SK-N-DZ (cell line): Measurements from ENCODE around the gene SIM2.

Experiments
- DNase-seq: peaks from one replicate; pipeline ENCODE4 v3.0.0-alpha.2; 2015; ENCODE audit warnings: low spot score

SIM2 gene

DNA sequence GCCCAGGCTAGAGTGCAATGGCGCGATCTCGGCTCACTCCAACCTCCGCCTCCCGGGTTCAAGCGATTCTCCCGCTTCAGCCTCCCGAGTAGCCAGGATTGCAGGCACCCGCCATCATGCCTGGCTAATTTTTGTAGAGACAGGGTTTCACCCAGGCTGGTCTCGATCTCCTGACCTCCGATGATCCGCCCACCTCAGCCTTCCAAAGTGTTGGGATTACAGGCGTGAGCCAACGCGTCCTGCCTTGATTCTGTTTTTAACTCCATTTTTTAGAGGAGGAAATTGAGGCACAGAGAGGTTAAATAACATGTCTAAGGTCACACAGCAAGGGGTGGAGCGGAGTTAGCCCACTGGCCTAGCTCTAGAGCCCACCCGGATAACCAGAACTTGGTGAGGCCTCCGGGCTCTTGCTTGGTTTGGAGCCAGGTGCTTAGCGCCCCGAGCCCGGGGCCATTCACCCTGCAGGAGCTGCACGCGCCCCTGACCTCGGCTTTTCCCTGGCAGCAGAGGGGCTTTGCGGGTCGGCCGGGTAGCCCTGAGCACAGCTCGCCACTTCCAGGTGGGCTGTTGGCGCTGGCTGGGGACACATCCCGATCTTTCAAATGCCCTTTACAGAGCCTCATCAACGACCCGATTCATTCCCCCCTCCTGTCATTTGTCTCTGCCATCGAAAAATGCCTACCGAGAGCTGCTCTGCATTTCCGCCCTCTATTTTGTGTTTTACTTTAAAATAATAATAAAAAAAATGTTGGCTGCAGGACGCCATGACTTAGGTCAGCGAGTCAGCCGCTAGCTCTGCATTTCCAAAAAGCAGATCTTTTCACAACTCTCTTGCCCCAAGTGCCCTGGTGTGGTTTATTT is 11.2 kb downstream of the SIM2 start:
- DNase-seq, result no peak

DNA sequence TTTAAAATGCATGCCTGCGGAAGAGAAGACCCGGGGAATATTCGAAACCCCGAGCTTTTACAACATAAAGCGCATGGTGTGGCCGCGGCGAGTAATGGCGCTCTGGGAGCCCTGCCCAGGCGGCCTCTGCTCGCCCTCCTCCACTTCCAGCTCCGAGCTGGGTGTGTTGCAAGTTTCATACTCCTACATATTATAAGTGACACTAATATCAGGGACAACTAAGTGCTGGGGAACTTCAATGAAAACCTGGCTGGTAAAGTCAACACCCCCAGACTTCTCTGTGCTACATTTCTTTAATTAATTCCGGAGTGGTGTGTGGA is 11.8 kb downstream of the SIM2 start:
- no peak for DNase-seq

DNA sequence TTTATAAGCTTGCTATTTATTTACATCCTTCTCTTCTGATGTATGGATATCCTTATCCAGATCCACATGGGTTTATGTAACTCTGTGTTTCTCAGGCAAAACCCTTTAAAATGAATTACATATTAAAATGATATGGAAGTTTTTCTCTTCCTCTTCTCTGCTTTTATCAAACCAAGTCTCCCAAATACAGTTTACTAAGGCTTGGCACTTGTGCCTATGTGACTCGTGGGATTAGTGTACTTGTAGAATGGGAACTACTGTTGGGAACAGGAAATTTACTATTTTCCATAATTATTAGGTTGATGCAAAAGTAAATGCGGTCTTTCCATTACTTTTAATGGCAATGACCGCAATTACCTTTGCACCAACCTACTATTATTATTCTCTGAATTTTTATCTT is 14.8 kb downstream of the SIM2 start:
- no peak for DNase-seq

DNA sequence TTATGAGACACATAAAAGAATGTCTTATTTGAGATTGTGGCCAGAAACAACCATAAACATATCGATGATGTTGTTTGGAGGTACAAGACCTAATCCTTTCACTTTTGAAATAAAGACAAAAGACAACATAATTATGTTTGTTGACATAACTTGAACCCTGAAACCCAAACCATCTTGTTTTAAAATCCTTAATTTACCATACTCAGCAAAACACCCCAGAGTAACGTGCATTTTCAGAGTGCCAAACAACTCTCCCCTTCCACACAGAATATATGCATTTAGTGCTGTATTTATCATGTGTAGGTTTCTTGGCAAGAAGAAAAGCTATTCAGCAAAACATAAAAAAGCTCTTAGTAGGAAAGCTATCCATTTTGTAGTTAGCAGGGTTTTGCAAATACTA is 17.5 kb downstream of the SIM2 start:
- DNase-seq, result no peak

DNA sequence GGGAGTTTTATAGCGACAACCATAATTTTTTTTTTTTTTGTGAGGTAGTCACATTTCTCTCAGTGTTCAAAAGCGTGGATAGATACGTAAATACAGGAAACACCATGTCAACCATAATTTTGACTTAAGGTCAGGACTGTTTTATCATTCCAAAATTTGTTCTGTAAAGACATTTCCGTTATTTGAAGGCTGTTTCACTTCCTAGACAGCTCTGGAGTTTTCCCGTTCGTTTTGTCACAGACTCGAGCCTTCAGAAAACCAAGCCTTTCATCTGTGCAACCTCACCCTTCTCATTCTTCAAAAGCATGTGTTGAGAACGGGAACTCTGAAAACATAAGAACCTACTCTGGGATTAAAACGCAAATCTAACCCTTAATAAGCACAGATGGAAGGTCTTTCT is 17.9 kb downstream of the SIM2 start:
- no peak for DNase-seq

DNA sequence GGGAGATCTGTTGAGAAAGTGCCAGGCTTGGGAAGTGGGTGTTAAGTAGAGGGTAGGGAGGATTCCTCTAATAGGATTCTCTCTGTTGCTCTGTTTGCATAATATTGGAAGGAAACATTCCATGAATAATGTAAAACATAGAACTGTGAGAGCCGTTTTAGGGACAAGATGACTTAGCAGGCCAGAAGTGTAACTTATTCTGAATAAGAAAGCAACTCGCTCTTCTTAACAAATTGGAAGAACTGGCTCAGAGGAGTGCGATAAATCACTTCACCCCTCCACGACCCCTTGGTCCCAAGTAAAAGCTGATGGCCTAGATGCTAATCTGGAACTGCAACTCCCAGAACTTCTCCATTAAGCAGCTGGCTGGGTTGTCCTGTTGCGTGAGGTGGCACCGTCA is 19.1 kb downstream of the SIM2 start:
- DNase-seq, result no peak

DNA sequence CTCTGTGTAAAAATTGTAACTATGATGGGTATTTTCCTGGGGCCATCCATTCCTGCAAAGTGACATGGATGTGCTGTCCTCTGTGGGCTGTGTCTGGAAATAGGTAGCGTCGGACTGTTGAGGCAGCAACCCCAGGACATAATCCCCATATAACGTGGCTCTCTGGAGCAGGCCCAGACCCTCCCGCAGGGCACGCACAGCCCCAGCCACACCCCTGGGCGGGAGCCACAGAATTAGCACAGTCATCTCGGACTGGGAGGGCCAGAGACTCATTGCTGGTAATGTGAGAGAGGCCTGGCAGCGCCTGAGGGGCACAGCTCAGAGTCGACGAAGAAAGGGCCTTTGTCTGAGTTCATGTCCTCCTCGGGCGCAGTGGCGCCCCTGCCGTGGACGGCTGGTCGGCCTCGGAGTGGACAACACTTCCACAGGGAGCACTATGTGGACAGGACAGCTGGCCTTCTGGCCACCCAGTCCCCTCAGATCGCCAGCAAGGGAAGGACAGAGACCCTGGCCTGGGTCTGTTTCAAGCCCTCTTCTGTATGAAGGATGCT is 20.1 kb downstream of the SIM2 start:
- DNase-seq, result no peak

DNA sequence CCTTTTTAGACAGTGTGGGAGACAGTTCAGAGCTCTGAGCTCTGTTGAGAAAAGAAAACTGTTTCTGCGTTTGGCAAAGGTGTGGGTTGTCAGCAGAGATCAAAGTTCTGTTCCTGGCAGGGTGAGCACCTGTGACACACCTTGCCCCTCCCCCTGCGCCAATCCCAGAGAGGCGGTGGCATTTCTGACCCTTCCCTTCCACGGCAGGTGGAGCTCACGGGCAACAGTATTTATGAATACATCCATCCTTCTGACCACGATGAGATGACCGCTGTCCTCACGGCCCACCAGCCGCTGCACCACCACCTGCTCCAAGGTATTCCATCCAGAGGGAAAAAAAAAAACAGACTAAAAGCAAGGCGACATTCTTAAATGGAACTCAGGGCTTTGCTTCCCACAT is 20.7 kb downstream of the SIM2 start:
- no peak for DNase-seq

DNA sequence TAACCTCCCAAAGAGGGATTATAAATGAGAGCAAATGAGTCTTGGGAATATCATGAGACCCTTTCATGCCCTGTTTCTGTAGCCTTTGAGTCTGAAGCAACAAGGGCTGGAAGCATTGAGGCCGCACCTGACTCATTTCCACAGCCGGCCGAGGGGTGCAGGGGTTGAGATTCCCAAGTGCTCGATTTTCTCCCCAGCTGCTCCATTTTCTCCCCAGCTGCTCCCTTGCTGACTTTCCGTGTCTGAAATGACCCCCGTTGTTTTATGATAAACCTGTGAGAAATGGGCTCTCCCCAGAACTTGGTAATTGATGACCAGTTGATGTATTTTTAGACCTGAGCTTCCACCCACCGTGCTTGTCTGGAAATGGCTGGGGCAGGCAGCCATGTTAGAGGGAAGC is 22.9 kb downstream of the SIM2 start:
- no peak for DNase-seq

DNA sequence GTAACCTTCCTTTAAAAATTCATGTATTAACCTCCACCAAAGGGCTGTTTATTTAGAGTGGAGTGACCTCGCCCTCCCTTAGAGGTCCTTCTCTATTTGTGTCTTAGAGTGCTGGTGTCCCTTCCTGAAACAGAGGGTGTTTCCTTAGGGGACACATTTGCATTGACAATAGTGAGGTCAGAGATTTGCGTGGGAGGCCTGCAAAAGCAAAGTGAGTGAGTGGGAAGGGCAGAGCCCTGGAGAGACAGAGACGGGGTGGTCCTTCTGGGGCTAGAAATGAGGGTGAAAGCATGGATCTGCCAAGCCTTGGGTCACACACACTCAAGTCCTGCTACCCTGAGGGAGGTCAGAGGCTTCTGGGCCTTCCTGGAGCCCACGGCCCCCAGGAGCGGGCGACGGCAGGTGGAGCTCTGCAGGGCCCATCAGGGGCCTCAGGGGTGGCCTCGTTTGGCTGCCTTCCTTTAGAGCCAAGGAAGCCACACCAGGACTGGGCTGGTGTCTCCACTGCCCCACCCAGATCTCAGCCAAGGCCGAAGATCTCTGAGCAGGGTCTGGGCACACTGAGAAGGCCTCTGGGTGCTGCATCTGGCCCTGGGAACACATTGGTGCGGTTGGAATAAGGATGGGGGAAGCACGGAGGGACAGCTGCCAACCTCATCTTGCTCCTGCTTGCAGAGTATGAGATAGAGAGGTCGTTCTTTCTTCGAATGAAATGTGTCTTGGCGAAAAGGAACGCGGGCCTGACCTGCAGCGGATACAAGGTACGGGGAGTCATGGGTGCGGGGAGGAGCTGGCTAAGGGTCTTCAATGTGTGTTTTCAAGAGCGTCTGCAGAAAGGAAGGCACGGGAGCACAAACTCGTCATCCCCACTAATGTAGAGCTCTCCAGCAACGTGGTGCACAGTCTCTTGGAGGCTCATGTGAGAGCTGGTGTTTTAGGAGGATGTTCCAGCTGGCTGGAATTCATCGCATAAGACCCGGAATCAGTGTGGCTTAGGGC is 23.8 kb downstream of the SIM2 start:
- DNase-seq, result no peak

DNA sequence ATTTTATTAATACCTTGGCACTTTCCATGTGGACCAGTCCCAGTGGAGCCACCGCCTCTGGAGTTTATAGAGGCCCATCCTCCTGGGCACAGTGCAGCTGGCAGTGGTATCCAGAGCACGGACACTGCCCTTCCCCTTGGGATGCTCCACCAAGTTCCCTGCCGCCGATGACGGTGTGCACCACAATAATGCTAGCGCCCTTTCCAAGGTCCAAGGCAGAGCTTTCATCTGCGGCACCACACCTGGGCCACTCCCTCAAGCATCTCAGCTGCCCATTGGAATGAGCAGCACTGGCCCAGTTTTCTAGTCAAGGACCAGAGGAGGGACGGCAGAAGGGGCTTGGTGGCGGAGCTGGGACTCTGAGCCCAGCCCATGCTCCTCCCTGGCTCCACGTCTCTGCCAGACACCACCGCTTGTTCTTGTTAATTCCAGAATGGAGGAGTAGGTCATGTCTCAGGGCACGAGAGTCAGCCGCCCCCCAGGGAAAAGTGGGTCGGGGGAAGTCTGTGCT is 24.5 kb downstream of the SIM2 start:
- no peak for DNase-seq

DNA sequence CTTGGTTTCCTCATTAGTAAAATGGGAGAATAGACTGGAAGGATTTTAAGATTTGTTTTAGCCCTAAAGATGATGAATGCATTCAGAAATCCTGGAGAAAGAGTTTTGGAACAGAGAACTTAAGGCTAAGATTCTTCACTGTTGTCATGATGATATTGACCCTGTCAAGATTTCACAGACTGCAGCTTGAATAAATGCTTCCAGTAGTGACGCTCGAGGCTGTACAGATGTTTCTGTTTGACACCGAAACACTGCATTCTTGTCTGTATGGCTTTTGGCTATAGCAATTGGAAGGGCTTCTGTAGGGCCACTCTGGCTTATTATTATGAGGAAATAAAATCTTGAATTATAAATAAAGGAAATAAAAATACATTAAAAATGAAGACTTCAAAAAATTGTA is 25.7 kb downstream of the SIM2 start:
- no peak for DNase-seq

DNA sequence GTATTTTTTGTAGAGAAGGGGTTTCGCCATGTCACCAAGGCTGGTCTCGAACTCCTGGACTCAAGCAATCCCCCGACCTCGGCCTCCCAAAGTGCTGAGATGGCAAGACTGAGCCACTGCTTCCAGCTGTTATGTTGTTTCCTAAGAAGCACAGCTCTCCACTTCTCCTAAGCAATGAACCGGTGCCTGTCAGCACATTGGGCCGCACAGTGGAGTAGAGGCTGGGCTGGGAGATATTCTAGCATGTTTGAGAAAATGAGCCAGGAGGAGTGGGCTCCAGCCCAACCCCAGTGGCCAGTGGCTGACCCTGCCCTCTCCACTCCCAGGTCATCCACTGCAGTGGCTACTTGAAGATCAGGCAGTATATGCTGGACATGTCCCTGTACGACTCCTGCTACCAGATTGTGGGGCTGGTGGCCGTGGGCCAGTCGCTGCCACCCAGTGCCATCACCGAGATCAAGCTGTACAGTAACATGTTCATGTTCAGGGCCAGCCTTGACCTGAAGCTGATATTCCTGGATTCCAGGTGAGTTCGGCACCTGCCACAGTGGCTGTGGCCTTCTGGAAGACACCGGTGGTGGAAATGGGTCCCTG is 27.0 kb downstream of the SIM2 start:
- no peak for DNase-seq

DNA sequence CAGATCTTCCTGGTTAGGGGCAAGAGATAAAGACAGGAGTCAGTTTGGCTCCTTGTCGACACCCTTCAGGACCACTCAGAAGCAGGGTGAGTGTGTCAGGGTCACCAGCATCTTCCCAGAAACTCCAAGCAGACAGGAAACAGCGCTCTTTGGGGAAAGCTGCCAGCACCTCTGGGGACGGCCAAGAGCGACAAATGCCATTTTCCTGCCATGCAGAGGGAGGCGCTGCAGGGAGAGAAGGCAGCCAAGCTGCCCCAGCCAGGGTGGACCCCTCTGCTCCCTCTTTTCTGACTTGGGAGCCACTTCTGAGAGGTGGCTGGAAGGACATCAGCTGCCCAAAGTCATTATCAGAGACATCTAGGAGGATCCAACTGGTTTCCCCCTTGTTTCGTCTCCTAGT is 29.0 kb downstream of the SIM2 start:
- no peak for DNase-seq

DNA sequence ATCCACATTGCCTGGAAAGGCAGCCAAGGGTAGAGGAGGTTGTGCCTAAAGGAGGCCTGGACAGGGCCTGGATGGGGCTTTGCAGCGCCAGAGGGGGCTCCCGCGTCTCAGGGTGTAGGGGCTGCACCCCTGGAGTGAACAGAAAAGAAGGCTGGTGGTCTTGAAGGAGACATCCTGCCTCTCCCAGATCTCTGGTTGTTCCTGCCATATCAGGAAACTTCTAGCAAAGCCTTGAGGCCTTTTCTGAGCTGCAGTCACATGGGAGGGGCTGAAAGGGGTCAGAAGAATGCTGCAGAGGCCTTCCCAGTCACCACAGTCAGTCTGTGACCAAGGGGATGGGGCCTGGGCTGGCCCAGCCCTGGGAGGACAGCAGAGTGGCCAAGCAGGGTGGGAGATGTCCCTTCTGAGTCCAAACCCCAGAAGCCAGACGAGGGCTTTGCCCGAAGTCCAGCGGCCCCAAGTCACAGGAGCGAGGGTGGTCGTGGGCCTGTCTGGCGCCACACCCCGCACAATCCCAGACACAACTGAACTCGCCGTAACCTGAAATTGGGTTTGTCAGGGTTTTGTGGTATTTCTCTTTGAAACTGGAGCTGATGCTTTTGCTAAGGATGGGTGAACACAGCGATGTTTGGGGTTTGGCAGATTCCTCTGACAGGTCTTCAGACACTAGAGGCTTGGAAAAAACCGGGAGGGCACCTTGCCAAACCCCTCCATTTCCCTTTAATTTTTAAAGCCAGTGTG is 29.6 kb downstream of the SIM2 start:
- no peak for DNase-seq

DNA sequence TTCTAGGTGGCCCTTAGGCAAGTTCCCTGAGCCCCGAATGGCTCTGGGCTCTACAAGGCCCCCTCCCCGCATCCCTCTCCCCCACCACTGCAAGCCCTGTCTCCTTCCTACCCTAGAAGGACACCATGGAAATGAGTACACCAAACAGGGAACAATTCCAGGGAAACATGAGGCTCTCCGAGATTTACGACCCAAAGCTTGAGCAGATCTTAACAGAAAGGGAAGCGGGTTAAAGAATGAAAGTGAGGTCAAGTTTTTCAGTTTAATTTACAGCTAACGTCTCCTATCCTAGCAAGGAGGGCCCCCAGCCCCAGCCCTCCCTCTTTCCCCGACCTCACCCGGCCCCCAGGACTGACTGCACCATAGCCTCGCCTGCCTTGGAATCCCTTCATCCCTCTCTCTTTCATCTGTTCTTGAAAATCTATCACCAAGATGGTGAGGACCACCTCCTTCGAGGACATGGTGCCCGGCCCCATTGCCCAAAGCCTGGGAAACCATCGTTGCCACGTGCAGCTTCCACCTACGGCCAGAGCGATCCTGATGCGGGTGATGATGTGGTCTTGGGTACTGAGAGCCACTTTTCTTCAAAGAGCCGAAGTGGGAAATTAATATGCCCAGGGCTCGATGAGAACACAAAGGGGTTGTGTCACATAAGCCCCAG is 30.5 kb downstream of the SIM2 start:
- DNase-seq, result no peak

DNA sequence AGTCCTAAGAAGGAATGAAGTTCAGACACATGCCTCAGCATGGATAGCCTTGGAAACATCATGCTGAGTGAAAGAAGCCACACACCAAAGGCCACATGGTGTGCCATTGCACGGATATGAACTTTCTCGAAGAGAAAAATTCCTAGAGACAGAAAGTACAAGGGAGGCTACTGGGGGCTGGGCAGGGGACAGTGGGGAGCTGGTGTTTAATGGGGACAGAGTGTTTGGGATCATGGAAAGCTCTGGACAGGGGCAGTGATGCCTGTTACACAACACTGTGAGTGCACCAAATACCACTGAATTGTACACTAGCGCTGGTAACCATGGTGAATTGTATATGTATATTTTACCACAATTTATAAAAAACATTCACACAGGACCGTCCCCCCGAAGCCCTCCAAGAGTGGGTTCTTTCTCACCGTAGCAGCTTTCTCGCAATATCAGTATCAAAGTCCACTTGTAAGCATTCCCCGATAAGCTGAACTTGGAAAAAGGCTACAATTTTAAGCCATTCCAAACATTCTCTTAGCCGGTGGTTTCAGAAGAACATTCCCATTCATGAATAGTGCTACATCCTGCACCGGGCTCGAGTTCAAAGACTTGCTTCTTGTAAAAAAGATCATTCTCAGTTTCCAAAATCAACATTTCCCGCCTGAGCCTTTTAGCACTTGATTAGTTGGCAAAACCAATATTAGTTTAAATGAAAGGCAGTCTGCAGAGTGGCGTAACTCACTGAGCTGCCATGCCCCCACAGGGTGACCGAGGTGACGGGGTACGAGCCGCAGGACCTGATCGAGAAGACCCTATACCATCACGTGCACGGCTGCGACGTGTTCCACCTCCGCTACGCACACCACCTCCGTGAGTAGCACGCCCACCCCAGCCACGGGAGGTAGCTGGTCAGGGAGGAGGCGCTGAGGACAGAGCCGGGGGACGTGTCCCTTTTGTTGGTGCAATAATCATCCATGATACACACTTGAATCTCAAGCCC is 31.7 kb downstream of the SIM2 start:
- DNase-seq, result no peak

DNA sequence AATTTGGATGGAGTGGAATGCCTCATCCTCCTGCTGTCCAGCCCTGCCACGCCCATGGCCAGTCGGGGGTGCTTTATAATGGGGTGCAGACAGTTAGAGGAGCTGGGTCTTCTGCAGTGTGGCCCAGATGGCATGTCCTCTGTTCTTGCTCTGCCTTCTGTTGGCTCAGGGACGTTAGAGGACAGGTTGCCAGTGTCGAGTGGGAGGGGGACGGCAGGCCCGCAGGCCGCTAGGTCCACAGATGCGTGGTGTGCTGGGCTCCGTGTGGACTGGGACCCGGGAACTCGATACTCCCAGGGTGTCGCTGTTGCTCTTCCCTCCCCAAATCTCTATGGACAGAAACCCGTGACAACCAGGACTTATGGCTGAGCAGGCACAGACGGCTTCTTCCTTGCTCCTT is 33.3 kb downstream of the SIM2 start:
- no peak for DNase-seq

DNA sequence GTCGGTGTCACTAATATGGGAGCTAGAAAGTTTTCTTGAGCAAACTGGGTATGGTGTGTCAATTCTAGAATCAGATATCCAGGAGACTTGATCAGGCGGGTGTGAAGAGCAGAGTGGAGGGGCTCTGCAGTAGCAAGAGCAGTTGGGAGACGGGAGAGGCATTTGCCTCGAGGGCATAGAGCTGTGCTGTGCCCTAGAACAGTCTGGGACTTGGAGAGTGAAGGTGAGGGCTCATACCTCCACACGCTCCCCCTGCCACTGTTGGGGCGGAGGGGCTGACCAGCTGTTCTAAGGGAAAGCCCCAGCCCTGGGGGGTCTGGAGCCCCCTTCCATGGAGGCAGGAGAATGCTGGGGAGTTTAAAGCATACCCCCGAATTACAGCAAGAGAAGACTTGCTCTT is 33.8 kb downstream of the SIM2 start:
- DNase-seq, result no peak
